K562 (cell line): ENCODE results near the gene PSMD1. TPM values are rescaled to one million over a fixed set of nuclear protein-coding genes. Genes with fewer than 3 reads are reported as not detected.

Experiments used
- ATAC-seq: fragments of 200-7000 bp; cut with Tn5 transposase; 3 replicates; pipeline ENCODE4 v1.9.1; 2020; ENCODE audit warnings: moderate library complexity
- BruUV-seq: library from RNA; stranded (reverse); fragments of 400-500 nt; replicated peaks from 2 replicates; lab custom pipeline; 2021; lab: Mats Ljungman, UMichigan
- CTCF ChIA-PET: fragments of 300-600 bp; formaldehyde crosslinking; extraction: SDS; loops from one replicate; lab custom pipeline; 2021; ENCODE audit warnings: low intra/inter-chr PET ratio; lab: Yijun Ruan, JAX
- POLR2A ChIA-PET: fragments of 300-600, 350-650 bp; sonication (Branson Sonifier 250); formaldehyde crosslinking; extraction: SDS; loops from one replicate; lab custom pipeline; 2021; ENCODE audit warnings: antibody characterized with exemption, inconsistent platforms; lab: Yijun Ruan, JAX
- DNase-seq, 4 experiments: peaks; one replicate each; pipeline versions ENCODE4 v3.0.0 to v3.0.0-alpha.2; 2011 to 2018; ENCODE audit warnings: low spot score in 3 of 4, mixed read lengths in 3 of 4; ENCODE audit errors: extremely low read depth in 1 of 4
- FAIRE-seq: peaks from 2 replicates; lab custom pipeline; 2011; peaks lifted over from hg19 to GRCh38; lab: Jason Lieb, UNC
- H2AFZ ChIP-seq: 2 replicates; pipeline ENCODE4 v1.6.0; 2011; ENCODE audit warnings: low read depth, low read length, control low read depth, inconsistent platforms
- H3K27ac ChIP-seq: fragments of 200-600 bp; 3 replicates; pipeline ENCODE4 v1.8.0; 2011; ENCODE audit warnings: low read depth, mild to moderate bottlenecking, control low read depth, inconsistent platforms, low read length, moderate library complexity, mixed read lengths; ENCODE audit errors: extremely low read depth
- H3K27me3 ChIP-seq, 2 experiments: fragments of 300-600 bp in 1 of 2; 2 replicates in 1 of 2; 3 replicates in 1 of 2; pipeline versions ENCODE4 v1.6.0 to v1.8.0; 2011; ENCODE audit warnings: inconsistent platforms in 2 of 2, low read length in 2 of 2, mild to moderate bottlenecking in 1 of 2, mixed read lengths in 1 of 2, moderate library complexity in 1 of 2; ENCODE audit not compliant: control insufficient read depth in 2 of 2, insufficient read depth in 2 of 2
- H3K36me3 ChIP-seq: fragments of 300-600 bp; 3 replicates; pipeline ENCODE4 v1.8.0; 2011; ENCODE audit warnings: mild to moderate bottlenecking, low read length, inconsistent platforms; ENCODE audit not compliant: control insufficient read depth, insufficient read depth
- H3K4me1 ChIP-seq, 2 experiments: fragments of 200-600 bp in 1 of 2; replicated peaks in 1 of 2; 2 replicates in 1 of 2; 3 replicates in 1 of 2; pipeline versions ENCODE4 v1.5.1 to v1.8.0; 2011; ENCODE audit warnings: inconsistent platforms in 2 of 2, low read length in 2 of 2, mild to moderate bottlenecking in 1 of 2, mixed read lengths in 1 of 2, moderate library complexity in 1 of 2; ENCODE audit not compliant: control insufficient read depth in 2 of 2, insufficient read depth in 2 of 2
- H3K4me2 ChIP-seq: 2 replicates; pipeline ENCODE4 v1.6.1; 2011; ENCODE audit warnings: low read length, control low read depth, inconsistent platforms, mixed read lengths; ENCODE audit not compliant: insufficient read depth
- H3K4me3 ChIP-seq: fragments of 200-600 bp; sonication (generic), shearing (Covaris generic); 2 replicates; pipeline ENCODE4 v1.5.1; 2016; ENCODE audit warnings: control low read depth, inconsistent platforms
- H3K79me2 ChIP-seq: fragments of 200-600 bp; 3 replicates; pipeline ENCODE4 v1.8.0; 2011; ENCODE audit warnings: low read length, inconsistent platforms; ENCODE audit not compliant: control insufficient read depth, insufficient read depth
- H3K9ac ChIP-seq, 2 experiments: 2 replicates each; pipeline versions ENCODE4 v1.6.0 to v1.6.1; 2011; ENCODE audit warnings: low read depth in 2 of 2, low read length in 2 of 2, control low read depth in 1 of 2, inconsistent platforms in 1 of 2, mild to moderate bottlenecking in 1 of 2, mixed read lengths in 1 of 2; ENCODE audit not compliant: insufficient read depth in 1 of 2
- H3K9me1 ChIP-seq: one replicate; pipeline ENCODE4 v1.6.0; 2011; ENCODE audit warnings: inconsistent platforms, mild to moderate bottlenecking, low read length, moderate library complexity; ENCODE audit not compliant: control insufficient read depth, insufficient read depth
- H3K9me3 ChIP-seq: replicated peaks from 2 replicates; pipeline ENCODE4 v1.5.1; 2011; ENCODE audit warnings: low read depth, low read length, inconsistent platforms; ENCODE audit not compliant: control insufficient read depth, insufficient read depth
- H4K20me1 ChIP-seq: replicated peaks from 2 replicates; pipeline ENCODE4 v1.6.1; 2011; ENCODE audit warnings: low read length, inconsistent platforms, mixed read lengths; ENCODE audit not compliant: control insufficient read depth, insufficient read depth
- MXI1 ChIP-seq: IDR thresholded peaks from 2 replicates; pipeline ENCODE4 v1.6.1; 2011; ENCODE audit warnings: low read depth, mild to moderate bottlenecking, improper control_type of control experiment, low read length
- TARDBP ChIP-seq: fragments of 450-650 bp; IDR thresholded peaks from 2 replicates; pipeline ENCODE4 v1.6.1; 2016
- TGIF2 ChIP-seq: sonication (generic); formaldehyde crosslinking; IDR thresholded peaks from 2 replicates; pipeline ENCODE4 v1.8.1; 2022; ENCODE audit warnings: mild to moderate bottlenecking, missing genetic modification reagents, moderate library complexity
- ZNF217 ChIP-seq: sonication (generic); formaldehyde crosslinking; IDR thresholded peaks from 2 replicates; pipeline ENCODE4 v1.8.0; 2022; ENCODE audit warnings: mild to moderate bottlenecking, missing genetic modification reagents
- ZNF589 ChIP-seq: fragments of 200-800 bp; sonication (Bioruptor generic); IDR thresholded peaks from 2 replicates; pipeline ENCODE4 v1.6.1; 2016; ENCODE audit warnings: low read depth, missing genetic modification characterization, missing compliant biosample characterization
- WGBS: fragments of 100-300 bp; shearing (Covaris generic); methylation state at CpG from one replicate; pipeline ENCODE4 v1.1.6; 2016; ENCODE audit warnings: low coverage, mixed read lengths; ENCODE audit not compliant: insufficient coverage; ENCODE audit errors: missing lambda C conversion rate; 5-methylcytosine and 5-hydroxymethylcytosine counted together
- in situ Hi-C: fragments of 300-500 bp; cut with MboI; formaldehyde crosslinking; loops from 4 replicates; pipeline ENCODE4 v1.15.0; 2018; ENCODE audit warnings: inconsistent platforms, mixed read lengths
- intact Hi-C: fragments of 100-400 bp; cut with micrococcal nuclease; formaldehyde crosslinking; loops from 2 replicates; pipeline ENCODE4 v1.14.2; 2022
- polyA plus RNA-seq, 8 experiments: library from polyadenylated mRNA; depleted of rRNA in 4 of 8; stranded (reverse) in 5 of 8; unstranded in 3 of 8; fragments of >200 nt; fragmentation: Nextera tagmentation in 2 of 8; fragmentation: Illumina TruSeq in 1 of 8; extraction: Ambion mirVana in 2 of 8; extraction: Trizol in 1 of 8; gene quantifications; 2 replicates each; pipeline versions ENCODE4 v1.2.1 to v1.2.3, GENCODE V29; 2011 to 2014; ENCODE audit warnings: inconsistent platforms in 1 of 8, missing spikeins in 1 of 8
- total RNA-seq, 7 experiments: library from RNA; depleted of rRNA in 6 of 7; stranded (reverse); fragments of >200 nt in 6 of 7; fragmentation: Illumina TruSeq in 2 of 7; extraction: Trizol in 2 of 7; gene quantifications; 2 replicates each; pipeline versions ENCODE4 v1.2.1 to v1.2.3, GENCODE V29; 2011 to 2021; ENCODE audit warnings: low replicate concordance in 1 of 7
- TF ChIP-seq, protein P1 (sequence below): sonication (generic); formaldehyde crosslinking; IDR thresholded peaks from 2 replicates; pipeline ENCODE4 v1.8.0; 2022; ENCODE audit warnings: mild to moderate bottlenecking, missing genetic modification reagents
- TF ChIP-seq, protein P2 (sequence below): fragments of 450-650 bp; IDR thresholded peaks from 2 replicates; pipeline ENCODE4 v1.6.1; 2016; ENCODE audit warnings: antibody characterized with exemption
- TF ChIP-seq, protein P3 (sequence below), 2 experiments: fragments of 200-800 bp in 1 of 2; sonication (Bioruptor generic) in 1 of 2; sonication (generic) in 1 of 2; formaldehyde crosslinking in 1 of 2; IDR thresholded peaks in 1 of 2; conservative IDR thresholded peaks in 1 of 2; 2 replicates each; pipeline versions ENCODE4 v1.5.0 to v1.6.1; 2016 to 2020; ENCODE audit warnings: missing compliant biosample characterization in 1 of 2, missing genetic modification characterization in 1 of 2, missing genetic modification reagents in 1 of 2
- TF ChIP-seq, protein P4 (sequence below): IDR thresholded peaks from 2 replicates; pipeline ENCODE4 v1.6.1; 2012; ENCODE audit warnings: low read depth, low read length, improper control_type of control experiment, borderline replicate concordance
- TF ChIP-seq, protein P5 (sequence below): fragments of 250-450 bp; sonication (Bioruptor Pico); IDR thresholded peaks from 2 replicates; pipeline ENCODE4 v1.8.0; 2021; ENCODE audit warnings: mild to moderate bottlenecking, moderate library complexity

The PSMD1 gene
- total and polyA plus RNA-seq, 9 of the 15 experiments (the other 6 are each of a cell fraction or from before 2014, with no cell fraction given): 100 to 257 (median 147) TPM

DNA sequence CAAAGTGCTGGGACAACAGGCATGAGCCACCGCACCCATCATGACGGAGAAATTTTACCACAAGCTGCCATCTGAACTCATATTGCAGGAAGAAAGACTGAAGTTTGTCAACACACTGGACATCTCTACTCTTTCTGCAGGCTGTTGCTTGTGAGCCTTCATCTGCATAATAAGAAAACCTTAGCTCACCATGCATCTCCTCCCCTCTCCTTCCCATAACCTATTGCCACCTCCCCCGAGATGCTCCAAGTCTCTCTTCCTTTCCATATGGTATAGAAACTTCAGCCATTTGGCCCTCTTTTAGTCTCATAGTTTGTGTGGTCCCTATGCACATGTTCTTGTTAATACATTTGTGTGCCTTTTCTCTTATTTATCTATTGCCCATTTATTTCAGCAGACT, 38.5 kb upstream of the PSMD1 start:
- ChIA-PET CTCF (no interaction called here), POLR2A (interaction anchor here (0.8 to 1.1 kb wide), 2 partner anchors 9 to 11 kb away, joined by 3 read pairs; no protein-coding TSS in a partner anchor)
- no TSS peak for BruUV-seq
- Histone ChIP-seq H3K9me3 (no peaks in the 10 kb centered on the region), H3K4me1 (no peaks in the 10 kb centered on the region), H3K9me1 (no peaks in the 10 kb centered on the region), H3K9ac (no peak overlapping the region), H3K4me2 (no peak overlapping the region), H3K4me3 (no peak overlapping the region), H3K79me2 (no peaks in the 10 kb centered on the region), H3K36me3 (no peaks in the 10 kb centered on the region), H3K27me3 (no peaks in the 10 kb centered on the region; a peak in 3 of 5 replicates), H2AFZ (no peak overlapping the region), H4K20me1 (no peaks in the 10 kb centered on the region), H3K27ac (no peak overlapping the region)
- in situ Hi-C loops: no loop called here
- ATAC-seq (no peak), DNase-seq (no peak), FAIRE-seq (no peak)
- TF ChIP-seq TARDBP: no peak
- TF ChIP-seq, protein P1, sequence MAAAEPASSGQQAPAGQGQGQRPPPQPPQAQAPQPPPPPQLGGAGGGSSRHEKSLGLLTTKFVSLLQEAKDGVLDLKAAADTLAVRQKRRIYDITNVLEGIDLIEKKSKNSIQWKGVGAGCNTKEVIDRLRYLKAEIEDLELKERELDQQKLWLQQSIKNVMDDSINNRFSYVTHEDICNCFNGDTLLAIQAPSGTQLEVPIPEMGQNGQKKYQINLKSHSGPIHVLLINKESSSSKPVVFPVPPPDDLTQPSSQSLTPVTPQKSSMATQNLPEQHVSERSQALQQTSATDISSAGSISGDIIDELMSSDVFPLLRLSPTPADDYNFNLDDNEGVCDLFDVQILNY: no peak
- TF ChIP-seq, protein P2, sequence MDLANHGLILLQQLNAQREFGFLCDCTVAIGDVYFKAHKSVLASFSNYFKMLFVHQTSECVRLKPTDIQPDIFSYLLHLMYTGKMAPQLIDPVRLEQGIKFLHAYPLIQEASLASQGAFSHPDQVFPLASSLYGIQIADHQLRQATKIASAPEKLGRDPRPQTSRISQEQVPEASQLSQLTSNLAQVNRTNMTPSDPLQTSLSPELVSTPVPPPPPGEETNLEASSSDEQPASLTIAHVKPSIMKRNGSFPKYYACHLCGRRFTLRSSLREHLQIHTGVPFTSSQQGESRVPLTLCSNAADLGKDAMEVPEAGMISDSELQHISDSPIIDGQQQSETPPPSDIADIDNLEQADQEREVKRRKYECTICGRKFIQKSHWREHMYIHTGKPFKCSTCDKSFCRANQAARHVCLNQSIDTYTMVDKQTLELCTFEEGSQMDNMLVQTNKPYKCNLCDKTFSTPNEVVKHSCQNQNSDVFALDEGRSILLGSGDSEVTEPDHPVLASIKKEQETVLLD: no peak
- TF ChIP-seq ZNF217 (CRISPR knock-in tag): no peak
- TF ChIP-seq MXI1: no peak
- TF ChIP-seq, protein P3, sequence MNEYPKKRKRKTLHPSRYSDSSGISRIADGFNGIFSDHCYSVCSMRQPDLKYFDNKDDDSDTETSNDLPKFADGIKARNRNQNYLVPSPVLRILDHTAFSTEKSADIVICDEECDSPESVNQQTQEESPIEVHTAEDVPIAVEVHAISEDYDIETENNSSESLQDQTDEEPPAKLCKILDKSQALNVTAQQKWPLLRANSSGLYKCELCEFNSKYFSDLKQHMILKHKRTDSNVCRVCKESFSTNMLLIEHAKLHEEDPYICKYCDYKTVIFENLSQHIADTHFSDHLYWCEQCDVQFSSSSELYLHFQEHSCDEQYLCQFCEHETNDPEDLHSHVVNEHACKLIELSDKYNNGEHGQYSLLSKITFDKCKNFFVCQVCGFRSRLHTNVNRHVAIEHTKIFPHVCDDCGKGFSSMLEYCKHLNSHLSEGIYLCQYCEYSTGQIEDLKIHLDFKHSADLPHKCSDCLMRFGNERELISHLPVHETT (CRISPR knock-in tag; conservative IDR thresholded peaks at IDR 0.05 in 1 of 2, IDR thresholded peaks at IDR 0.05 in 1 of 2): no peak
- TF ChIP-seq ZNF589 (CRISPR knock-in tag): no peak
- TF ChIP-seq TGIF2: no peak
- TF ChIP-seq, protein P4, sequence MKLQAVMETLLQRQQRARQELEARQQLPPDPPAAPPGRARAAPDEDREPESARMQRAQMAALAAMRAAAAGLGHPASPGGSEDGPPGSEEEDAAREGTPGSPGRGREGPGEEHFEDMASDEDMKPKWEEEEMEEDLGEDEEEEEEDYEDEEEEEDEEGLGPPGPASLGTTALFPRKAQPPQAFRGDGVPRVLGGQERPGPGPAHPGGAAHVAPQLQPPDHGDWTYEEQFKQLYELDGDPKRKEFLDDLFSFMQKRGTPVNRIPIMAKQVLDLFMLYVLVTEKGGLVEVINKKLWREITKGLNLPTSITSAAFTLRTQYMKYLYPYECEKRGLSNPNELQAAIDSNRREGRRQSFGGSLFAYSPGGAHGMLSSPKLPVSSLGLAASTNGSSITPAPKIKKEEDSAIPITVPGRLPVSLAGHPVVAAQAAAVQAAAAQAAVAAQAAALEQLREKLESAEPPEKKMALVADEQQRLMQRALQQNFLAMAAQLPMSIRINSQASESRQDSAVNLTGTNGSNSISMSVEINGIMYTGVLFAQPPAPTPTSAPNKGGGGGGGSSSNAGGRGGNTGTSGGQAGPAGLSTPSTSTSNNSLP: no peak
- TF ChIP-seq, protein P5, sequence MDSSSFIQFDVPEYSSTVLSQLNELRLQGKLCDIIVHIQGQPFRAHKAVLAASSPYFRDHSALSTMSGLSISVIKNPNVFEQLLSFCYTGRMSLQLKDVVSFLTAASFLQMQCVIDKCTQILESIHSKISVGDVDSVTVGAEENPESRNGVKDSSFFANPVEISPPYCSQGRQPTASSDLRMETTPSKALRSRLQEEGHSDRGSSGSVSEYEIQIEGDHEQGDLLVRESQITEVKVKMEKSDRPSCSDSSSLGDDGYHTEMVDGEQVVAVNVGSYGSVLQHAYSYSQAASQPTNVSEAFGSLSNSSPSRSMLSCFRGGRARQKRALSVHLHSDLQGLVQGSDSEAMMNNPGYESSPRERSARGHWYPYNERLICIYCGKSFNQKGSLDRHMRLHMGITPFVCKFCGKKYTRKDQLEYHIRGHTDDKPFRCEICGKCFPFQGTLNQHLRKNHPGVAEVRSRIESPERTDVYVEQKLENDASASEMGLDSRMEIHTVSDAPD (CRISPR knock-in tag): no peak
- WGBS: no CpG with 5 or more reads among the region's 3 CpGs
- intact Hi-C loops: no loop called here
